ENCODE results near the gene SYCE3. TPM values are rescaled to one million over a fixed set of nuclear protein-coding genes. Genes with fewer than 3 reads are reported as not detected.

SYCE3 gene
- total and polyA plus RNA-seq, 9 of the 15 experiments (the other 6 are each of a cell fraction or from before 2014, with no cell fraction given) = 0.56 TPM; not detected in 8

GRCh38 chr22:50610581-50610980, 47.9 kb upstream of the SYCE3 start:
- TF ChIP-seq ZNF395 (CRISPR knock-in tag; IDR thresholded peaks at IDR 0.05) (no peak), DMBX1 (CRISPR knock-in tag; IDR thresholded peaks at IDR 0.05; ENCODE audit: borderline replicate concordance) (no peak)
- ChIA-PET CTCF (ENCODE audit: low intra/inter-chr PET ratio) (no interaction called here), POLR2A (no interaction called here)
- no TSS peak for BruUV-seq (replicated peaks)
- H3K4me3 ChIP-seq = no peak overlapping the region
- H3K27me3 ChIP-seq (ENCODE audit: control insufficient read depth in 2 of 2, insufficient read depth in 2 of 2, low read length in 2 of 2) = peaks cover 21 to 60% of the 10 kb centered on the region in 2 experiments
- DNase-seq (ENCODE audit: extremely low read depth in 1 of 4, low spot score in 3 of 4) (peak in 1 of 4 experiments; percentile 1), FAIRE-seq (no peak), ATAC-seq (no peak)
- H3K9ac ChIP-seq (ENCODE audit: insufficient read depth in 1 of 2, low read depth in 2 of 2, low read length in 2 of 2) = no peak overlapping the region; a peak in 1 of 4 replicates
- H3K9me3 ChIP-seq (replicated peaks; ENCODE audit: control insufficient read depth, insufficient read depth, low read depth, low read length) = no peaks in the 10 kb centered on the region
- intact Hi-C loops (cut with micrococcal nuclease) = no loop called here
- no peaks in the 10 kb centered on the region for H3K9me1 ChIP-seq (ENCODE audit: control insufficient read depth, insufficient read depth, low read length)
- in situ Hi-C loops (cut with MboI) = loop anchor here (5.0 kb wide), 1 partner anchor 33 kb away; the partner anchor contains the start of gene CPT1B
- peaks cover 13 to 19% of the 10 kb centered on the region in 2 experiments; a peak in 4 of 5 replicates for H3K4me1 ChIP-seq (replicated peaks in 1 of 2; ENCODE audit: control insufficient read depth in 2 of 2, insufficient read depth in 2 of 2, low read length in 2 of 2)
- no peaks in the 10 kb centered on the region for H4K20me1 ChIP-seq (replicated peaks; ENCODE audit: control insufficient read depth, insufficient read depth, low read length)
- H3K36me3 ChIP-seq (ENCODE audit: control insufficient read depth, insufficient read depth, low read length) = no peaks in the 10 kb centered on the region
- H3K4me2 ChIP-seq (ENCODE audit: insufficient read depth, low read length) = no peak overlapping the region
- no peak overlapping the region for H3K27ac ChIP-seq (ENCODE audit: extremely low read depth, low read depth, low read length)
- WGBS (ENCODE audit: insufficient coverage, low coverage, missing lambda C conversion rate) = 2% methylated on average over 11 of the region's 17 CpGs
- H2AFZ ChIP-seq (ENCODE audit: low read depth, low read length) = no peak overlapping the region
- no peaks in the 10 kb centered on the region for H3K79me2 ChIP-seq (ENCODE audit: control insufficient read depth, insufficient read depth, low read length)

- 2% methylated on average over 9 of the region's 11 CpGs for WGBS (ENCODE audit: insufficient coverage, low coverage, missing lambda C conversion rate)
- no peak for ATAC-seq
- in situ Hi-C loops (cut with MboI) (loop anchor here (5.0 kb wide), 1 partner anchor 33 kb away; the partner anchor contains the start of gene CPT1B), intact Hi-C loops (cut with micrococcal nuclease) (no loop called here)
- peaks cover 25 to 65% of the 10 kb centered on the region in 2 experiments for H3K27me3 ChIP-seq (ENCODE audit: control insufficient read depth in 2 of 2, insufficient read depth in 2 of 2, low read length in 2 of 2)
- no peak for FAIRE-seq
- no peak overlapping the region for H2AFZ ChIP-seq (ENCODE audit: low read depth, low read length)
- no peaks in the 10 kb centered on the region for H3K9me3 ChIP-seq (replicated peaks; ENCODE audit: control insufficient read depth, insufficient read depth, low read depth, low read length)
- peak in 1 of 4 experiments; percentile 1 for DNase-seq (ENCODE audit: extremely low read depth in 1 of 4, low spot score in 3 of 4)
- H3K4me1 ChIP-seq (replicated peaks in 1 of 2; ENCODE audit: control insufficient read depth in 2 of 2, insufficient read depth in 2 of 2, low read length in 2 of 2) = peaks cover 13 to 19% of the 10 kb centered on the region in 2 experiments; a peak in 4 of 5 replicates
- H3K27ac ChIP-seq (ENCODE audit: extremely low read depth, low read depth, low read length) = no peak overlapping the region
- H3K9ac ChIP-seq (ENCODE audit: insufficient read depth in 1 of 2, low read depth in 2 of 2, low read length in 2 of 2) = no peak overlapping the region; a peak in 1 of 4 replicates
- CTCF ChIA-PET (ENCODE audit: low intra/inter-chr PET ratio) = no interaction called here
- no peaks in the 10 kb centered on the region for H3K79me2 ChIP-seq (ENCODE audit: control insufficient read depth, insufficient read depth, low read length)
- no peaks in the 10 kb centered on the region for H4K20me1 ChIP-seq (replicated peaks; ENCODE audit: control insufficient read depth, insufficient read depth, low read length)
- BruUV-seq (replicated peaks) = no TSS peak
- POLR2A ChIA-PET = no interaction called here
- no peaks in the 10 kb centered on the region for H3K36me3 ChIP-seq (ENCODE audit: control insufficient read depth, insufficient read depth, low read length)
- H3K4me3 ChIP-seq = no peak overlapping the region
- H3K9me1 ChIP-seq (ENCODE audit: control insufficient read depth, insufficient read depth, low read length) = no peaks in the 10 kb centered on the region
- H3K4me2 ChIP-seq (ENCODE audit: insufficient read depth, low read length) = no peak overlapping the region
- TF ChIP-seq IRF1 (CRISPR knock-in tag; IDR thresholded peaks at IDR 0.05; ENCODE audit: borderline replicate concordance) = no peak
- TF ChIP-seq DLX4 (CRISPR knock-in tag; IDR thresholded peaks at IDR 0.05) = no peak
- TF ChIP-seq ZNF3 (CRISPR knock-in tag; IDR thresholded peaks at IDR 0.05) = no peak
- no peak for TF ChIP-seq HES1 (IDR thresholded peaks at IDR 0.05; ENCODE audit: low read depth)
- no peak for TF ChIP-seq FIP1L1 (IDR thresholded peaks at IDR 0.05; ENCODE audit: low read depth, low read length, poor library complexity, severe bottlenecking)
- TF ChIP-seq IRF2 (CRISPR knock-in tag; IDR thresholded peaks at IDR 0.05) = no peak
- no peak for TF ChIP-seq CCAR2 (IDR thresholded peaks at IDR 0.05; ENCODE audit: low read depth, low read length)
- TF ChIP-seq RBM14 (IDR thresholded peaks at IDR 0.05; ENCODE audit: borderline replicate concordance, insufficient read depth, low read depth, low read length) = no peak
- TF ChIP-seq KHSRP (IDR thresholded peaks at IDR 0.05) = no peak
These were observed 47.3 kb upstream of the SYCE3 start for GRCh38 chr22:50610041-50610451.

All from K562 (cell line).